Fibroblast of the aortic adventitia (primary cell): Measurements from ENCODE around the gene FGF21. TPM values are rescaled to one million over a fixed set of nuclear protein-coding genes. Genes with fewer than 3 reads are reported as not detected.

Source experiments
- DNase-seq: peaks from one replicate; pipeline ENCODE4 v3.0.0-alpha.2; 2010; ENCODE audit warnings: low read depth
- H3K4me3 ChIP-seq: 2 replicates; pipeline ENCODE4 v1.5.1; 2011; ENCODE audit warnings: low read depth, mild to moderate bottlenecking, control low read depth, low read length, moderate library complexity
- CTCF ChIP-seq: IDR thresholded peaks from 2 replicates; pipeline ENCODE4 v1.5.1; 2011; ENCODE audit warnings: mild to moderate bottlenecking, low read length, control low read depth, inconsistent platforms; ENCODE audit not compliant: insufficient read depth
- total RNA-seq: library from RNA; depleted of rRNA; stranded (reverse); fragments of >200 nt; gene quantifications from 2 replicates; pipeline ENCODE4 v1.2.3, GENCODE V29; 2012; ENCODE audit warnings: low replicate concordance

FGF21 gene
- total RNA-seq, 1 donor: not detected

GRCh38 chr19:48720251-48720612 lies 35.1 kb upstream of the FGF21 start:
- no peak for DNase-seq
- TF ChIP-seq CTCF: no peak
- peak overlapping the region; percentile 48 for H3K4me3 ChIP-seq

- TF ChIP-seq CTCF: no peak
- peak; percentile 99 for DNase-seq
- H3K4me3 ChIP-seq: peak overlapping the region; percentile 75
Measured at GRCh38 chr19:48720613-48721296, 34.6 kb upstream of the FGF21 start.

DNA sequence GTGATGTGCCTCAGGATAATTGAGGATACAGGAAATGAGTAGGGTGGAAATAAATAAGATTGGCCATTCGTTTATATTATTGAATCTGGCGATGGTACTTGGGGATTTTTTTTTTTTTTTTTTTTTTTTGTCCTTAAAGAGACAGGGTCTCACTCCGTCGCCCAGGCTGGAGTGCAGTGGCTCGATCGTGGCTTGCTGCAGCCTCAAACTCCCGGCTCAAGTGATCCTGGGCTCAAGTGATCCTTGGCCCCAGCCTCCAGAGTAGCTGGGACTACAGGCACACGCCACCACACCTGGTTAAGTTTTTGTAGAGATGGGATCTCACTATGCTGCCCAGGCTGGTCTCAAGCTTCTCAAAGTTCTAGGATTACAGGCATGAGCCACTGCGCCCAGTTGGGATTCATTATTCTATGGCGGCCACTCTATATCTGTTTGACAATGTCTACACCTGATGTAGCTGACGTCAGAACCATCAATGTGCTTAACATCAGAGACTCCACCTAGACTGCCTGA lies 33.1 kb upstream of the FGF21 start:
- H3K4me3 ChIP-seq: no peak overlapping the region
- TF ChIP-seq CTCF: no peak
- DNase-seq: no peak

GRCh38 chr19:48724796-48725753 lies 30.2 kb upstream of the FGF21 start:
- DNase-seq: peak; percentile 97
- H3K4me3 ChIP-seq: no peak overlapping the region
- TF ChIP-seq CTCF: no peak

DNA sequence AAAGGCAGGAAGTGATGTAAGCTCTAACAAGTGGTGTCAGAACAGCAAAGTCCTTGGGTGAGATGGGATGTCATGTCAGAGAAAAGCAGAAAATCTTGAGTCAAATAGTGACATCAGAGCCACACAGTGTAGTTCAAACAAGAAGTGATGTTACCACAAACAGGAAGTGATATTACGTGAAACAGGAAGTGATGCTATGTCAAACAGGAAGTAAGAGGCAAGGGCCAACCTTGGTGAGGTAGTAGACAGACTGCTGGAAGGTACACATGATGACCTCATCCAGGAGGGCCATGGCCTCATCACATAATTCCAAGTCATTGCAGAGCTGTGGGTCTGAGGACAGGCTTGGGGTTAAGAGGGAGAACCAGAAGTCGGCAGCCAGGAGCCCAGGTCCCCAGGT lies 28.8 kb upstream of the FGF21 start:
- H3K4me3 ChIP-seq: no peak overlapping the region
- TF ChIP-seq CTCF: no peak

GRCh38 chr19:48728911-48729664 lies 26.2 kb upstream of the FGF21 start:
- no peak for TF ChIP-seq CTCF
- H3K4me3 ChIP-seq: no peak overlapping the region
- no peak for DNase-seq

More for the DNA sequence above, 28.8 kb upstream of the FGF21 start:
- no peak for DNase-seq
